GM12872 (cell line): ENCODE data around the gene PDZD4.

ENCODE experiments used
- TF ChIP-seq, protein P1 (sequence below): IDR thresholded peaks from 3 replicates; pipeline ENCODE4 v1.5.1; 2011; ENCODE audit warnings: low read depth, mild to moderate bottlenecking, low read length, moderate library complexity; ENCODE audit not compliant: insufficient read depth

Gene PDZD4

DNA sequence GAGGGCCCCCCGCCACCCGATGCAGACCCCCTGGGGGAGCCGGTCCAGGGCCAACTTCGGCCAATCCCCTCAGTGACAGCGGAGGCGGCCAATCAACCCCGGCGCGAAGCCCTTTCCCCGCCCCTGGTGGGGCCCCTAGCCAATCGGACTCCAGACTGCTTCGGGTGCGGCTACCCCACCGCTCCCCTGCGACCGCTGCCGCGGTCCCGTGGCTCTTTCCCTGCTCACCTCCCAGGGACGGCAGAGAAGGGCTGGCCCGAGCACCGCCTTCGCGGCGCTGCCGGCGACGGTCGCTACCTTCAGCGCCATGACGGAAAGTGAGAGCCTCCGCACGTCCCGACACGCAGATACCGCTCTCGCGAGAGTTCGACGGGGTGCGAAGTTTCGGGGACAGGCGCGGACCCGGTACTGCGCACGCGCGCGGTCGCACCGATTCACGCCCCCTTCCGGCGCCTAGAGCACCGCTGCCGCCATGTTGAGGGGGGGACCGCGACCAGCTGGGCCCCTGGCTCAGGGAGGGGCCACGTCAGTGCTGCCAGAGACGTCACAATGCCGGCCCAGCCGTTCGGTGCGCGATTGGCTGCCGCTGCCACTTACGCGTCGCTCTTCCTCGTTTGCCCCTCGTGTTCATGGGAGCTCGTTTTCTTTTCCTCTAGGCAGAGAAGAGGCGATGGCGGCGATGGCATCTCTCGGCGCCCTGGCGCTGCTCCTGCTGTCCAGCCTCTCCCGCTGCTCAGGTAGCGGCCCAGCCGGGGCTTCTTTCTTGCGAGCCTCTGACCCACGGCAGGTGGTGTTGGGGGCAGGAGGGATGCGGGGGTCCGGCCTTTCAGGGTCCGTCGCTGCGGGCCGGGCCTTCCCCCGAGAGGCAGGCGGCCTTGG is 36.1 kb downstream of the PDZD4 start, which contains the start of the genes IDH3G and SSR4:
TSS of gene IDH3G (minus strand) at position 358 of the 879 bp plus-strand sequence. CDS start at position 309, 49 bp downstream.
TSS of gene SSR4 (plus strand) at position 651 of the 879 bp plus-strand sequence. CDS start at position 671, 20 bp downstream.
- TF ChIP-seq, protein P1, sequence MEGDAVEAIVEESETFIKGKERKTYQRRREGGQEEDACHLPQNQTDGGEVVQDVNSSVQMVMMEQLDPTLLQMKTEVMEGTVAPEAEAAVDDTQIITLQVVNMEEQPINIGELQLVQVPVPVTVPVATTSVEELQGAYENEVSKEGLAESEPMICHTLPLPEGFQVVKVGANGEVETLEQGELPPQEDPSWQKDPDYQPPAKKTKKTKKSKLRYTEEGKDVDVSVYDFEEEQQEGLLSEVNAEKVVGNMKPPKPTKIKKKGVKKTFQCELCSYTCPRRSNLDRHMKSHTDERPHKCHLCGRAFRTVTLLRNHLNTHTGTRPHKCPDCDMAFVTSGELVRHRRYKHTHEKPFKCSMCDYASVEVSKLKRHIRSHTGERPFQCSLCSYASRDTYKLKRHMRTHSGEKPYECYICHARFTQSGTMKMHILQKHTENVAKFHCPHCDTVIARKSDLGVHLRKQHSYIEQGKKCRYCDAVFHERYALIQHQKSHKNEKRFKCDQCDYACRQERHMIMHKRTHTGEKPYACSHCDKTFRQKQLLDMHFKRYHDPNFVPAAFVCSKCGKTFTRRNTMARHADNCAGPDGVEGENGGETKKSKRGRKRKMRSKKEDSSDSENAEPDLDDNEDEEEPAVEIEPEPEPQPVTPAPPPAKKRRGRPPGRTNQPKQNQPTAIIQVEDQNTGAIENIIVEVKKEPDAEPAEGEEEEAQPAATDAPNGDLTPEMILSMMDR, result no peak

- TF ChIP-seq, protein P1, result no peak
Observed at GRCh38 chrX:153793291-153793690, 37.1 kb downstream of the PDZD4 start.

GRCh38 chrX:153792368-153792767 is 38.0 kb downstream of the PDZD4 start:
- TF ChIP-seq, protein P1, result no peak

- TF ChIP-seq, protein P1, result no peak
Observed at GRCh38 chrX:153791104-153791852, 39.1 kb downstream of the PDZD4 start.

- TF ChIP-seq, protein P1, result no peak
Observed at GRCh38 chrX:153789654-153790053, 40.7 kb downstream of the PDZD4 start.

DNA sequence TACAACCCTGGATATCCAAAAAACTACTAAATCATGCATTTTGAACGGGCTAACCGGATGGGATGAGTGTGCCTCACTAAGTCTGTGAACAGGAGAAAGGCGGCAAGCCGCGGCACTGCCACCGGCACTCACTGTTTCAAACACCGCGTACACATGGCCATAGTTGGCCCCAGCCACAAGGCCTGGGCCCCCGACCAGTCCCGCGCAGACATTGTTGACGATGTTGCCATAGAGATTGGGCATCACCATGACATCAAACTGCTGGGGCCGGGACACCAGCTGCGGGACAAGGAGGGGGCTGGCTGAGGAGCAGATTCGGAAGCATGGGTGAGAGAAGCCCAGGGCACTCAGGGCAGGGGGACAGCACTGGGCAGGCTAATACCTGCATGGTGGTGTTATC is 43.7 kb downstream of the PDZD4 start:
- TF ChIP-seq, protein P1, result no peak

- TF ChIP-seq, protein P1, result no peak
Observed at GRCh38 chrX:153784325-153784967, 45.9 kb downstream of the PDZD4 start.
